H1 (cell line): Measurements from ENCODE around the gene LSG1. TPM values are rescaled to one million over a fixed set of nuclear protein-coding genes. Genes with fewer than 3 reads are reported as not detected.

Source experiments
- CTCF ChIA-PET: fragments of 300-600 bp; sonication (Branson Sonifier 250); formaldehyde crosslinking; loops from one replicate; lab custom pipeline; 2021; ENCODE audit not compliant: partially characterized antibody; lab: Charles Lee
- POLR2A ChIA-PET: fragments of 300-600 bp; sonication (Branson Sonifier 250); formaldehyde crosslinking; loops from one replicate; lab custom pipeline; 2021; ENCODE audit warnings: inconsistent platforms; ENCODE audit not compliant: partially characterized antibody; lab: Charles Lee
- DNase-seq, 2 experiments: peaks; one replicate each; pipeline versions ENCODE4 v3.0.0 to v3.0.0-alpha.2; 2010 to 2022; ENCODE audit warnings: low spot score in 2 of 2, low read depth in 1 of 2, mixed read lengths in 1 of 2
- FAIRE-seq: peaks from 2 replicates; lab custom pipeline; 2011; peaks lifted over from hg19 to GRCh38; lab: Jason Lieb, UNC
- H2AFZ ChIP-seq: 2 replicates; pipeline ENCODE4 v1.8.1; 2012; ENCODE audit warnings: low read length, inconsistent platforms
- H2AK5ac ChIP-seq: 2 replicates; pipeline ENCODE4 v1.6.1; 2013; ENCODE audit warnings: low read depth, low read length
- H2BK120ac ChIP-seq: replicated peaks from 2 replicates; pipeline ENCODE3; 2013; ENCODE audit warnings: low read depth, low read length, inconsistent platforms
- H2BK12ac ChIP-seq: 2 replicates; pipeline ENCODE4 v1.6.1; 2013; ENCODE audit warnings: low read depth, low read length
- H2BK15ac ChIP-seq: 2 replicates; pipeline ENCODE4 v1.6.1; 2013; ENCODE audit warnings: low read length
- H2BK20ac ChIP-seq: 2 replicates; pipeline ENCODE4 v1.6.1; 2013; ENCODE audit warnings: low read length
- H2BK5ac ChIP-seq: 2 replicates; pipeline ENCODE4 v1.6.1; 2013; ENCODE audit warnings: low read depth, low read length
- H3K14ac ChIP-seq: 2 replicates; pipeline ENCODE4 v1.6.1; 2013; ENCODE audit warnings: inconsistent platforms; ENCODE audit not compliant: insufficient read length
- H3K18ac ChIP-seq: 2 replicates; pipeline ENCODE4 v1.6.1; 2013; ENCODE audit warnings: low read length; ENCODE audit errors: extremely low read depth
- H3K23ac ChIP-seq: 2 replicates; pipeline ENCODE4 v1.6.1; 2013; ENCODE audit warnings: inconsistent platforms; ENCODE audit not compliant: insufficient read length
- H3K23me2 ChIP-seq: 2 replicates; pipeline ENCODE4 v1.6.1; 2013; ENCODE audit warnings: low read depth, low read length
- H3K27ac ChIP-seq: 2 replicates; pipeline ENCODE4 v1.6.1; 2011; ENCODE audit warnings: low read depth, low read length, inconsistent platforms
- H3K27me3 ChIP-seq, 4 experiments: replicated peaks in 1 of 4; 1 replicate in 1 of 4; 2 replicates in 3 of 4; pipeline versions ENCODE4 v1.6.1 to v1.8.1; 2011 to 2013; ENCODE audit warnings: low read length in 3 of 4, mild to moderate bottlenecking in 3 of 4, inconsistent platforms in 2 of 4, mixed read lengths in 2 of 4, moderate library complexity in 1 of 4; ENCODE audit not compliant: control insufficient read depth in 3 of 4, insufficient read depth in 3 of 4; ENCODE audit errors: extremely low read depth in 1 of 4
- H3K36me3 ChIP-seq, 4 experiments: 2 replicates each; pipeline versions ENCODE4 v1.6.1 to v1.8.1; 2011 to 2013; ENCODE audit warnings: mild to moderate bottlenecking in 4 of 4, low read length in 3 of 4, moderate library complexity in 2 of 4, control low read depth in 1 of 4, inconsistent platforms in 1 of 4; ENCODE audit not compliant: insufficient read depth in 4 of 4, control insufficient read depth in 2 of 4
- H3K4ac ChIP-seq: replicated peaks from 2 replicates; pipeline ENCODE3; 2013; ENCODE audit warnings: low read length, low read depth, mixed read lengths, inconsistent platforms; ENCODE audit not compliant: insufficient read length
- H3K4me1 ChIP-seq, 4 experiments: replicated peaks in 1 of 4; 1 replicate in 1 of 4; 2 replicates in 3 of 4; pipeline versions ENCODE4 v1.6.1 to v1.8.1; 2011 to 2013; ENCODE audit warnings: low read length in 3 of 4, inconsistent platforms in 2 of 4, mixed read lengths in 1 of 4; ENCODE audit not compliant: insufficient read depth in 4 of 4, control insufficient read depth in 3 of 4
- H3K4me2 ChIP-seq, 2 experiments: 2 replicates each; pipeline versions ENCODE4 v1.6.1 to v1.8.1; 2011 to 2013; ENCODE audit warnings: low read depth in 2 of 2, low read length in 2 of 2, control low read depth in 1 of 2, inconsistent platforms in 1 of 2, mild to moderate bottlenecking in 1 of 2; ENCODE audit not compliant: insufficient read depth in 1 of 2
- H3K4me3 ChIP-seq, 4 experiments: fragments of 200-600, 300-600 bp in 1 of 4; sonication (generic), shearing (Covaris generic), sonication (Bioruptor Twin) in 1 of 4; 2 replicates each; pipeline versions ENCODE4 v1.5.1 to v1.8.1; 2011 to 2016; ENCODE audit warnings: low read length in 4 of 4, low read depth in 3 of 4, control low read depth in 2 of 4, inconsistent platforms in 2 of 4, mild to moderate bottlenecking in 2 of 4, mixed read lengths in 1 of 4, moderate library complexity in 1 of 4; ENCODE audit not compliant: insufficient read depth in 2 of 4; ENCODE audit errors: extremely low read depth in 1 of 4
- H3K56ac ChIP-seq: replicated peaks from 2 replicates; pipeline ENCODE3; 2013; ENCODE audit warnings: low read depth, mild to moderate bottlenecking, mixed read lengths, low read length, inconsistent platforms; ENCODE audit not compliant: insufficient read length
- H3K79me1 ChIP-seq: 2 replicates; pipeline ENCODE4 v1.6.1; 2013; ENCODE audit warnings: low read depth, low read length, control low read depth
- H3K79me2 ChIP-seq, 2 experiments: 2 replicates each; pipeline versions ENCODE4 v1.6.1 to v1.8.1; 2012 to 2013; ENCODE audit warnings: low read length in 2 of 2, mild to moderate bottlenecking in 2 of 2, inconsistent platforms in 1 of 2; ENCODE audit not compliant: insufficient read depth in 2 of 2, control insufficient read depth in 1 of 2
- H3K9ac ChIP-seq, 4 experiments: replicated peaks in 1 of 4; 1 replicate in 1 of 4; 2 replicates in 3 of 4; pipeline versions ENCODE4 v1.6.1 to v1.8.1; 2011 to 2013; ENCODE audit warnings: low read depth in 3 of 4, low read length in 3 of 4, control low read depth in 2 of 4, mild to moderate bottlenecking in 2 of 4, moderate library complexity in 2 of 4, inconsistent platforms in 1 of 4; ENCODE audit errors: extremely low read depth in 1 of 4
- H3K9me3 ChIP-seq, 2 experiments: 2 replicates each; pipeline versions ENCODE4 v1.6.1 to v1.8.1; 2012 to 2013; ENCODE audit warnings: mild to moderate bottlenecking in 2 of 2, moderate library complexity in 2 of 2, control low read depth in 1 of 2, inconsistent platforms in 1 of 2, low read depth in 1 of 2, low read length in 1 of 2, mixed read lengths in 1 of 2; ENCODE audit not compliant: insufficient read depth in 2 of 2
- H4K20me1 ChIP-seq, 2 experiments: replicated peaks in 1 of 2; 2 replicates each; pipeline versions ENCODE3 to v1.8.1; 2011 to 2013; ENCODE audit warnings: inconsistent platforms in 2 of 2, low read length in 2 of 2, mild to moderate bottlenecking in 1 of 2; ENCODE audit not compliant: insufficient read depth in 2 of 2, control insufficient read depth in 1 of 2
- H4K5ac ChIP-seq: 2 replicates; pipeline ENCODE4 v1.6.1; 2013; ENCODE audit warnings: low read length, low read depth, mixed read lengths, inconsistent platforms; ENCODE audit not compliant: insufficient read length
- H4K8ac ChIP-seq: 2 replicates; pipeline ENCODE4 v1.8.0; 2013; ENCODE audit warnings: mild to moderate bottlenecking, moderate library complexity, low read length, inconsistent platforms; ENCODE audit not compliant: insufficient read depth; ENCODE audit errors: extremely low read depth
- H4K91ac ChIP-seq: replicated peaks from 2 replicates; pipeline ENCODE3; 2013; ENCODE audit warnings: low read length, mixed read lengths, inconsistent platforms; ENCODE audit not compliant: insufficient read length
- ATF2 ChIP-seq: IDR thresholded peaks from 2 replicates; pipeline ENCODE4 v1.6.1; 2012; ENCODE audit warnings: low read length, inconsistent platforms
- BACH1 ChIP-seq: IDR thresholded peaks from 2 replicates; pipeline ENCODE4 v1.6.1; 2012; ENCODE audit warnings: low read length, improper control_type of control experiment
- BRCA1 ChIP-seq: IDR thresholded peaks from 2 replicates; pipeline ENCODE4 v1.6.1; 2012; ENCODE audit warnings: low read depth, low read length, improper control_type of control experiment
- CBX5 ChIP-seq: fragments of 300-800, 300-1000 bp; sonication (generic); IDR thresholded peaks from 2 replicates; pipeline ENCODE4 v1.7.1; 2016; ENCODE audit warnings: antibody characterized with exemption, low read length, low read depth
- CBX8 ChIP-seq: fragments of 300-800, 300-1000 bp; sonication (generic); IDR thresholded peaks from 2 replicates; pipeline ENCODE4 v1.7.1; 2016; ENCODE audit warnings: low read depth, low read length, borderline replicate concordance
- CHD1 ChIP-seq: IDR thresholded peaks from 2 replicates; pipeline ENCODE4 v1.6.1; 2012; ENCODE audit warnings: low read depth, low read length, improper control_type of control experiment
- JUN ChIP-seq: IDR thresholded peaks from 2 replicates; pipeline ENCODE4 v1.6.1; 2011; ENCODE audit warnings: low read depth, mild to moderate bottlenecking, improper control_type of control experiment, low read length
- KDM5A ChIP-seq: fragments of 200-600 bp; IDR thresholded peaks from 2 replicates; pipeline ENCODE4 v1.7.1; 2012; ENCODE audit warnings: mild to moderate bottlenecking, low read length, inconsistent platforms, mixed read lengths
- POLR2AphosphoS5 ChIP-seq: IDR thresholded peaks from 2 replicates; pipeline ENCODE4 v1.6.1; 2011; ENCODE audit warnings: low read depth, low read length
- RNF2 ChIP-seq: fragments of 200-900, 300-1000 bp; sonication (generic); IDR thresholded peaks from 2 replicates; pipeline ENCODE4 v1.7.1; 2016; ENCODE audit warnings: borderline replicate concordance, low read depth, mild to moderate bottlenecking, antibody characterized with exemption, low read length; ENCODE audit not compliant: poor library complexity, severe bottlenecking; ENCODE audit errors: missing control alignments
- SIRT6 ChIP-seq: IDR thresholded peaks from one replicate; pipeline ENCODE4 v1.7.1; 2012; ENCODE audit warnings: low read length, inconsistent platforms
- SP1 ChIP-seq: IDR thresholded peaks from 2 replicates; pipeline ENCODE4 v1.6.1; 2011; ENCODE audit warnings: low read depth, low read length
- SRF ChIP-seq: IDR thresholded peaks from 2 replicates; pipeline ENCODE4 v1.6.1; 2011; ENCODE audit warnings: mild to moderate bottlenecking, low read depth, low read length, moderate library complexity
- SUZ12 ChIP-seq: fragments of 200-600 bp; sonication (generic); IDR thresholded peaks from 2 replicates; pipeline ENCODE4 v1.6.1; 2012; ENCODE audit warnings: mild to moderate bottlenecking, inconsistent platforms, low read length, moderate library complexity, mixed read lengths
- WGBS, 2 experiments: shearing (Covaris generic) in 1 of 2; methylation state at CpG; one replicate each; pipeline versions ENCODE4 v1.1.6 to v1.1.7; 2013 to 2015; ENCODE audit warnings: low lambda C conversion rate in 2 of 2, mixed read lengths in 2 of 2, inconsistent platforms in 1 of 2, low coverage in 1 of 2, missing lambda C conversion rate in 1 of 2; ENCODE audit not compliant: insufficient replicate concordance in 2 of 2, insufficient coverage in 1 of 2, insufficient read length in 1 of 2; ENCODE audit errors: extremely low coverage in 1 of 2, missing lambda C conversion rate in 1 of 2; 5-methylcytosine and 5-hydroxymethylcytosine counted together
- polyA plus RNA-seq, 7 experiments: library from polyadenylated mRNA; depleted of rRNA in 3 of 7; stranded (reverse) in 5 of 7; unstranded in 2 of 7; fragments of >200 nt in 5 of 7; fragments of 200-250 nt in 2 of 7; gene quantifications; 1 replicate in 5 of 7; 2 replicates in 1 of 7; 4 replicates in 1 of 7; pipeline versions ENCODE4 v1.2.1 to v1.2.3, GENCODE V29; 2011 to 2013; ENCODE audit warnings: missing spikeins in 2 of 7, mixed read lengths in 2 of 7
- total RNA-seq: library from RNA; stranded (reverse); fragmentation: NEBNext Ultra II Directional; extraction: Animal tissue kit (Norgen Biotek cat#: 25700); gene quantifications from 2 replicates; pipeline ENCODE4 v1.2.1, GENCODE V29; 2021

LSG1 gene
- total and polyA plus RNA-seq, 2 of the 8 experiments (the other 6 are each of a cell fraction or from before 2014, with no cell fraction given), result 23.7 to 47.6 TPM

- H3K27me3 ChIP-seq, result no peaks in the 10 kb centered on the region
- no peak overlapping the region for H3K23ac ChIP-seq
- no peak overlapping the region for H2BK12ac ChIP-seq
- ChIA-PET POLR2A (interaction anchor here (1.4 kb wide), 1 partner anchor 9 kb away, joined by 3 read pairs; no protein-coding TSS in a partner anchor), CTCF (interaction anchor here (0.6 to 1.4 kb wide), 6 partner anchors 9 to 193 kb away, joined by 3 to 5 read pairs (median 3); no protein-coding TSS in a partner anchor)
- no peaks in the 10 kb centered on the region for H3K9me3 ChIP-seq
- H4K5ac ChIP-seq, result no peak overlapping the region
- no peak overlapping the region for H2AFZ ChIP-seq
- DNase-seq (no peak), FAIRE-seq (no peak)
- no peak overlapping the region for H3K56ac ChIP-seq
- no peak overlapping the region for H2BK120ac ChIP-seq
- no peak overlapping the region for H4K91ac ChIP-seq
- no peaks in the 10 kb centered on the region for H4K20me1 ChIP-seq
- no peak overlapping the region for H3K14ac ChIP-seq
- no peak overlapping the region for H4K8ac ChIP-seq
- no peaks in the 10 kb centered on the region for H3K79me2 ChIP-seq
- no peak overlapping the region for H2BK15ac ChIP-seq
- no peak overlapping the region for H2BK5ac ChIP-seq
- no peaks in the 10 kb centered on the region for H3K79me1 ChIP-seq
- no peak overlapping the region for H3K4me2 ChIP-seq
- no peak overlapping the region for H3K18ac ChIP-seq
- no peaks in the 10 kb centered on the region for H3K23me2 ChIP-seq
- no peak overlapping the region for H2AK5ac ChIP-seq
- H3K4me1 ChIP-seq, result no peaks in the 10 kb centered on the region
- no peak overlapping the region for H3K4me3 ChIP-seq
- no peak overlapping the region for H3K9ac ChIP-seq
- no peak overlapping the region for H3K4ac ChIP-seq
- 86% methylated on average over 5 of the region's 5 CpGs; no CpG with 5 or more reads in 1 of the 2 experiments for WGBS, 2 experiments
- no peak overlapping the region for H2BK20ac ChIP-seq
- no peaks in the 10 kb centered on the region; a peak in 1 of 8 replicates for H3K36me3 ChIP-seq
- H3K27ac ChIP-seq, result no peak overlapping the region
- TF ChIP-seq POLR2AphosphoS5 (no peak), SP1 (no peak), BRCA1 (no peak), BACH1 (no peak), RNF2 (no peak), JUN (no peak), CHD1 (no peak), CBX5 (no peak), SUZ12 (no peak), KDM5A (no peak), SIRT6 (no peak), CBX8 (no peak), SRF (no peak), ATF2 (no peak)
Observed at GRCh38 chr3:194596906-194597305, 75.1 kb downstream of the LSG1 start.
